ENCODE measurements around the gene SLC35F6. TPM values are rescaled to one million over a fixed set of nuclear protein-coding genes. Genes with fewer than 3 reads are reported as not detected.

Gene SLC35F6
- total and polyA plus RNA-seq, 9 of the 15 experiments (the other 6 are each of a cell fraction or from before 2014, with no cell fraction given) = 11.9 to 47.3 (median 22.5) TPM

GRCh38 chr2:26785431-26786206, 21.5 kb downstream of the SLC35F6 start, which contains the start of gene CENPA (continued):
- peak in 1 of 2 experiments; percentile 53 for TF ChIP-seq AFF1 (IDR thresholded peaks at IDR 0.05; ENCODE audit: low read depth in 1 of 2, partially characterized antibody in 2 of 2)
- no peak for TF ChIP-seq ZBTB5 (IDR thresholded peaks at IDR 0.05)
- no peak for TF ChIP-seq TOE1 (IDR thresholded peaks at IDR 0.05; ENCODE audit: borderline replicate concordance)
- TF ChIP-seq TOE1 (CRISPR knock-in tag; IDR thresholded peaks at IDR 0.05; ENCODE audit: borderline replicate concordance, low read depth) = no peak
- no peak for TF ChIP-seq ZNF445 (CRISPR knock-in tag; IDR thresholded peaks at IDR 0.05; ENCODE audit: low read depth)
- peak; percentile 47; the same call in 1 of the 2 replicates for TF ChIP-seq ATF6 (CRISPR knock-in tag; IDR thresholded peaks at IDR 0.05)
- TF ChIP-seq ETS2 (tag; IDR thresholded peaks at IDR 0.05; ENCODE audit: borderline replicate concordance, poor library complexity, severe bottlenecking) = no peak
- no peak for TF ChIP-seq ZNF778 (CRISPR knock-in tag; IDR thresholded peaks at IDR 0.05)
- no peak for TF ChIP-seq MTF1 (CRISPR knock-in tag; IDR thresholded peaks at IDR 0.05; ENCODE audit: borderline replicate concordance)
- peak; percentile 88; the same call in 1 of the 2 replicates for TF ChIP-seq CBX1 (IDR thresholded peaks at IDR 0.05; ENCODE audit: low read depth)
- TF ChIP-seq NONO (IDR thresholded peaks at IDR 0.05; ENCODE audit: low read depth in 2 of 2, low read length in 1 of 2) = 0 out of 4 replicates have a peak, but pooled peaks of 1 of the 2 experiments have one; percentile 75
- no peak for TF ChIP-seq PTBP1 (IDR thresholded peaks at IDR 0.05; ENCODE audit: low read depth, low read length)
- TF ChIP-seq ZFPM2 (CRISPR knock-in tag; IDR thresholded peaks at IDR 0.05) = 0 out of 2 replicates have a peak, but pooled peaks have one; percentile 54
- no peak for TF ChIP-seq TRIM25 (IDR thresholded peaks at IDR 0.05; ENCODE audit: borderline replicate concordance)
- 0 out of 2 replicates have a peak, but pooled peaks have one; percentile 34 for TF ChIP-seq RUNX1 (IDR thresholded peaks at IDR 0.05; ENCODE audit: low read depth)
- peak; percentile 97 for TF ChIP-seq POLR2G (IDR thresholded peaks at IDR 0.05; ENCODE audit: low read depth, low read length)

Measured in K562 (cell line).